Uterus (tissue), 4 donors: ENCODE measurements around the gene MFAP3L. TPM values are rescaled to one million over a fixed set of nuclear protein-coding genes. Genes with fewer than 3 reads are reported as not detected.

ENCODE experiments used
- DNase-seq, 2 donors: peaks; one replicate each; pipeline ENCODE4 v3.0.0-alpha.2; 2019 to 2020
- H3K27ac ChIP-seq, 2 donors: fragments of 200-600 bp; sonication (generic); 1 replicate in 1 of 2; 2 replicates in 1 of 2; pipeline ENCODE4 v1.5.1; 2016 to 2018
- H3K27me3 ChIP-seq, 2 donors: fragments of 200-600 bp; sonication (generic); one replicate each; pipeline ENCODE4 v1.5.1; 2018 to 2019; ENCODE audit warnings: control low read depth in 1 of 2
- H3K36me3 ChIP-seq, 2 donors: fragments of 200-600 bp; sonication (generic); one replicate each; pipeline ENCODE4 v1.5.1; 2019; ENCODE audit warnings: control low read depth in 1 of 2
- H3K4me1 ChIP-seq, 2 donors: fragments of 200-600 bp; sonication (generic); one replicate each; pipeline ENCODE4 v1.5.1; 2018 to 2019; ENCODE audit warnings: control low read depth in 1 of 2
- H3K4me3 ChIP-seq, 2 donors: fragments of 200-600 bp; sonication (generic); 1 replicate in 1 of 2; 2 replicates in 1 of 2; pipeline ENCODE4 v1.5.1; 2018 to 2019; ENCODE audit warnings: mild to moderate bottlenecking in 1 of 2
- H3K9me3 ChIP-seq, 2 donors: fragments of 200-600 bp; sonication (generic); one replicate each; pipeline ENCODE4 v1.5.1; 2019; ENCODE audit warnings: control low read depth in 1 of 2
- CTCF ChIP-seq, 4 experiments: fragments of 200-600 bp in 2 of 4; fragments of 450-650 bp in 2 of 4; sonication (generic) in 2 of 4; IDR thresholded peaks; one replicate each; pipeline ENCODE4 v1.5.1; 2016 to 2019; ENCODE audit warnings: antibody characterized with exemption in 4 of 4, mild to moderate bottlenecking in 2 of 4, moderate library complexity in 1 of 4
- POLR2A ChIP-seq, 2 donors: fragments of 450-650 bp; IDR thresholded peaks; one replicate each; pipeline ENCODE4 v1.6.1; 2016; ENCODE audit warnings: antibody characterized with exemption in 2 of 2, mild to moderate bottlenecking in 1 of 2, moderate library complexity in 1 of 2
- intact Hi-C: fragments of 100-400 bp; cut with DNase I; formaldehyde crosslinking; loops from one replicate; pipeline ENCODE4 v1.15.1; 2023; ENCODE audit warnings: low total_unique reads
- total RNA-seq, 4 donors: library from RNA; depleted of rRNA in 3 of 4; stranded (reverse); fragments of >200 nt in 3 of 4; gene quantifications; one replicate each; pipeline versions ENCODE4 v1.1.0 to v1.2.4, GENCODE V29; 2014 to 2023
- donor health status: DM: yes; HTN: yes; CAD: no.

MFAP3L gene
- total RNA-seq, 4 donors from 2014 or later: 6.6 to 38.4 (median 14.9) TPM

- intact Hi-C loops: no loop called here
- Histone ChIP-seq H3K4me3 (no peak overlapping the region), H3K4me1 (no peaks in the 10 kb centered on the region), H3K27ac (no peak overlapping the region), H3K36me3 (no peaks in the 10 kb centered on the region), H3K9me3 (no peaks in the 10 kb centered on the region), H3K27me3 (no peaks in the 10 kb centered on the region)
- DNase-seq: no peak
- no peak for TF ChIP-seq CTCF (IDR thresholded peaks at IDR 0.05)
- TF ChIP-seq POLR2A (IDR thresholded peaks at IDR 0.05): no peak
Observed at GRCh38 chr4:169958629-169959028, 67.6 kb downstream of the MFAP3L start.

GRCh38 chr4:169957785-169958184 lies 68.4 kb downstream of the MFAP3L start:
- H3K27ac ChIP-seq: no peak overlapping the region
- H3K4me3 ChIP-seq: no peak overlapping the region
- H3K9me3 ChIP-seq: no peaks in the 10 kb centered on the region
- TF ChIP-seq CTCF (IDR thresholded peaks at IDR 0.05) (no peak), POLR2A (IDR thresholded peaks at IDR 0.05) (no peak)
- no peaks in the 10 kb centered on the region for H3K4me1 ChIP-seq
- no peaks in the 10 kb centered on the region for H3K36me3 ChIP-seq
- intact Hi-C loops: no loop called here
- no peaks in the 10 kb centered on the region for H3K27me3 ChIP-seq
- DNase-seq: no peak

GRCh38 chr4:169956091-169956843 lies 69.9 kb downstream of the MFAP3L start:
- no peak for DNase-seq
- TF ChIP-seq POLR2A (IDR thresholded peaks at IDR 0.05) (no peak), CTCF (IDR thresholded peaks at IDR 0.05) (no peak)
- H3K4me1 ChIP-seq: no peaks in the 10 kb centered on the region
- H3K27ac ChIP-seq: no peak overlapping the region
- intact Hi-C loops: no loop called here
- no peaks in the 10 kb centered on the region for H3K27me3 ChIP-seq
- no peak overlapping the region for H3K4me3 ChIP-seq
- no peaks in the 10 kb centered on the region for H3K9me3 ChIP-seq
- no peaks in the 10 kb centered on the region for H3K36me3 ChIP-seq

GRCh38 chr4:169955521-169955920 lies 70.7 kb downstream of the MFAP3L start:
- Histone ChIP-seq H3K27me3 (no peaks in the 10 kb centered on the region), H3K4me1 (no peaks in the 10 kb centered on the region), H3K27ac (no peak overlapping the region), H3K36me3 (no peaks in the 10 kb centered on the region), H3K4me3 (no peak overlapping the region), H3K9me3 (no peaks in the 10 kb centered on the region)
- TF ChIP-seq CTCF (IDR thresholded peaks at IDR 0.05) (no peak), POLR2A (IDR thresholded peaks at IDR 0.05) (no peak)
- intact Hi-C loops: no loop called here
- no peak for DNase-seq

GRCh38 chr4:169952236-169953002 lies 73.8 kb downstream of the MFAP3L start:
- TF ChIP-seq CTCF (IDR thresholded peaks at IDR 0.05) (no peak), POLR2A (IDR thresholded peaks at IDR 0.05) (no peak)
- H3K27me3 ChIP-seq: no peaks in the 10 kb centered on the region
- no peak overlapping the region for H3K27ac ChIP-seq
- DNase-seq: no peak
- no peaks in the 10 kb centered on the region for H3K9me3 ChIP-seq
- H3K4me1 ChIP-seq: no peaks in the 10 kb centered on the region
- no peak overlapping the region for H3K4me3 ChIP-seq
- H3K36me3 ChIP-seq: no peaks in the 10 kb centered on the region
- intact Hi-C loops: no loop called here
